GM11168 (cell line): ENCODE data around the gene ILF3.

Source experiments
- in situ Hi-C: fragments of 300-500 bp; cut with MboI; formaldehyde crosslinking; loops from one replicate; pipeline ENCODE4 v1.12.0; 2022; ENCODE audit warnings: low sequenced_read_pairs; ENCODE audit not compliant: unreplicated experiment

ILF3 gene

GRCh38 chr19:10653732-10654609 lies at the start of gene ILF3:
Gene ILF3, plus strand, starts transcription at chr19:10654346. Its CDS starts 16,260 bp downstream, at chr19:10670606.
- in situ Hi-C loops, result no loop called here

- in situ Hi-C loops, result no loop called here
Observed at GRCh38 chr19:10604460-10604980, 49.6 kb upstream of the ILF3 start.

- in situ Hi-C loops, result no loop called here
Observed at GRCh38 chr19:10611907-10612306, 42.2 kb upstream of the ILF3 start.

GRCh38 chr19:10612499-10613119 lies 41.5 kb upstream of the ILF3 start:
- in situ Hi-C loops, result no loop called here

GRCh38 chr19:10615429-10616023 lies 38.6 kb upstream of the ILF3 start:
- in situ Hi-C loops, result no loop called here

GRCh38 chr19:10617409-10618121 lies 36.6 kb upstream of the ILF3 start:
- in situ Hi-C loops, result no loop called here

GRCh38 chr19:10618846-10619245 lies 35.3 kb upstream of the ILF3 start:
- in situ Hi-C loops, result no loop called here

GRCh38 chr19:10620786-10621185 lies 33.4 kb upstream of the ILF3 start:
- in situ Hi-C loops, result no loop called here

GRCh38 chr19:10621966-10622365 lies 32.2 kb upstream of the ILF3 start:
- in situ Hi-C loops, result no loop called here

- in situ Hi-C loops, result no loop called here
Observed at GRCh38 chr19:10624585-10624984, 29.6 kb upstream of the ILF3 start.

GRCh38 chr19:10625003-10625761 lies 29.0 kb upstream of the ILF3 start, which contains the start of gene SLC44A2:
Gene SLC44A2, plus strand, starts transcription at chr19:10625553. Its CDS starts 81 bp downstream, at chr19:10625634.
- in situ Hi-C loops, result no loop called here

GRCh38 chr19:10625762-10626138 lies 28.4 kb upstream of the ILF3 start:
- in situ Hi-C loops, result no loop called here

- in situ Hi-C loops, result no loop called here
Observed at GRCh38 chr19:10631874-10632273, 22.3 kb upstream of the ILF3 start.

GRCh38 chr19:10634430-10634829 lies 19.7 kb upstream of the ILF3 start:
- in situ Hi-C loops, result no loop called here

- in situ Hi-C loops, result no loop called here
Observed at GRCh38 chr19:10634963-10635362, 19.2 kb upstream of the ILF3 start.

- in situ Hi-C loops, result no loop called here
Observed at GRCh38 chr19:10636304-10636972, 17.7 kb upstream of the ILF3 start.

- in situ Hi-C loops, result no loop called here
Observed at GRCh38 chr19:10637894-10638293, 16.3 kb upstream of the ILF3 start.

GRCh38 chr19:10639836-10640235 lies 14.3 kb upstream of the ILF3 start:
- in situ Hi-C loops, result loop anchor here (5.0 kb wide), 1 partner anchor 58 kb away; no protein-coding TSS in a partner anchor

- in situ Hi-C loops, result loop anchor here (5.0 kb wide), 1 partner anchor 58 kb away; no protein-coding TSS in a partner anchor
Observed at GRCh38 chr19:10640361-10640760, 13.8 kb upstream of the ILF3 start.
